ENCODE results near the gene WSB2. TPM values are rescaled to one million over a fixed set of nuclear protein-coding genes. Genes with fewer than 3 reads are reported as not detected.

Gene WSB2
- total RNA-seq, 1 donor: 119 TPM

DNA sequence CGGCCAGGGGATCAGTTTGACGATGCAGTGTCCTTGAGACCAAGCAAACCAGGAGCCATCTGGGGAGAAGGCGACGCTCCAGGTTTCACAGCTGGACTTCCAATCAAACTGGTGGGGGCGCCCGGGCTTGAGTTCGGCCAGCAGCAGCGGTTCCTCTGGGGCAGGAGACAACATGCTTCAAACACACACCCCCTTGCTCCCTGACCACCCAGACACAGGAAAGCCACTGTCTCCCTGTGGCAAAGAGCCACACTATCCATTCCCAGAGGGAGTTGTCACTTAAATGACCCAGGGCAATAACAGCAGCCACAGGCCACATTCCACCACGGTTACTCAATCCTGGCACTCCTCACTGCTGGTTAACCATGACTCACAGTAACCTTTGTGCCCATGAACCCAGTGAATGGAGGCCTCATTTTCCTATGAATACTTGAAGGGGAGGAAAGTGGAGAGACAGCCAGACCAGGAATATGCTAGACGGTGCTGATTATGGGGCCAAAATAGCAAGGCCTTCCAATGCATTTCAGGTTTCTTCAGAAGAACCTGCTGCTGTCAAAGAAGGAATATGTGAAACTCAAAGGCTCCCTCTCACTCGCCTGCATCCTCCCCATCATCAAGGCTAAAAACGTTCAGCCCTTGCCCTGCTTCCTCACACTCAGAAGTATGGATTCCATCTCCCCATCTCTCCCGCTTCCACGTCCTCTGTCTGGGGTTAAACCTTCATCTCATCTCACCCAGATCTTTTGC lies 8.5 kb downstream of the WSB2 start:
- Histone ChIP-seq H3K9me3 (ENCODE audit: low read depth, low read length) (no peaks in the 10 kb centered on the region), H3K27me3 (ENCODE audit: insufficient read depth, low read length) (no peaks in the 10 kb centered on the region), H3K4me1 (ENCODE audit: insufficient read depth, low read length) (peaks cover 37% of the 10 kb centered on the region), H3K36me3 (ENCODE audit: insufficient read depth, low read length) (peaks cover 45% of the 10 kb centered on the region), H2AFZ (ENCODE audit: low read length) (no peak overlapping the region), H3K79me2 (ENCODE audit: insufficient read depth, low read length) (peaks cover 78% of the 10 kb centered on the region), H3K4me2 (ENCODE audit: insufficient read depth, low read length) (peak overlapping the region; percentile 57), H3K27ac (ENCODE audit: low read depth, low read length) (peak overlapping the region; percentile 85), H3K4me3 (ENCODE audit: insufficient read depth, low read length) (no peak overlapping the region), H4K20me1 (ENCODE audit: insufficient read depth, low read length) (peaks cover 30% of the 10 kb centered on the region)
- TF ChIP-seq, protein P1, sequence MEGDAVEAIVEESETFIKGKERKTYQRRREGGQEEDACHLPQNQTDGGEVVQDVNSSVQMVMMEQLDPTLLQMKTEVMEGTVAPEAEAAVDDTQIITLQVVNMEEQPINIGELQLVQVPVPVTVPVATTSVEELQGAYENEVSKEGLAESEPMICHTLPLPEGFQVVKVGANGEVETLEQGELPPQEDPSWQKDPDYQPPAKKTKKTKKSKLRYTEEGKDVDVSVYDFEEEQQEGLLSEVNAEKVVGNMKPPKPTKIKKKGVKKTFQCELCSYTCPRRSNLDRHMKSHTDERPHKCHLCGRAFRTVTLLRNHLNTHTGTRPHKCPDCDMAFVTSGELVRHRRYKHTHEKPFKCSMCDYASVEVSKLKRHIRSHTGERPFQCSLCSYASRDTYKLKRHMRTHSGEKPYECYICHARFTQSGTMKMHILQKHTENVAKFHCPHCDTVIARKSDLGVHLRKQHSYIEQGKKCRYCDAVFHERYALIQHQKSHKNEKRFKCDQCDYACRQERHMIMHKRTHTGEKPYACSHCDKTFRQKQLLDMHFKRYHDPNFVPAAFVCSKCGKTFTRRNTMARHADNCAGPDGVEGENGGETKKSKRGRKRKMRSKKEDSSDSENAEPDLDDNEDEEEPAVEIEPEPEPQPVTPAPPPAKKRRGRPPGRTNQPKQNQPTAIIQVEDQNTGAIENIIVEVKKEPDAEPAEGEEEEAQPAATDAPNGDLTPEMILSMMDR (IDR thresholded peaks at IDR 0.05; ENCODE audit: extremely low read depth, low read depth, low read length): no peak
- DNase-seq (ENCODE audit: insufficient read length, low spot score, missing footprints): peak; percentile 93

DNA sequence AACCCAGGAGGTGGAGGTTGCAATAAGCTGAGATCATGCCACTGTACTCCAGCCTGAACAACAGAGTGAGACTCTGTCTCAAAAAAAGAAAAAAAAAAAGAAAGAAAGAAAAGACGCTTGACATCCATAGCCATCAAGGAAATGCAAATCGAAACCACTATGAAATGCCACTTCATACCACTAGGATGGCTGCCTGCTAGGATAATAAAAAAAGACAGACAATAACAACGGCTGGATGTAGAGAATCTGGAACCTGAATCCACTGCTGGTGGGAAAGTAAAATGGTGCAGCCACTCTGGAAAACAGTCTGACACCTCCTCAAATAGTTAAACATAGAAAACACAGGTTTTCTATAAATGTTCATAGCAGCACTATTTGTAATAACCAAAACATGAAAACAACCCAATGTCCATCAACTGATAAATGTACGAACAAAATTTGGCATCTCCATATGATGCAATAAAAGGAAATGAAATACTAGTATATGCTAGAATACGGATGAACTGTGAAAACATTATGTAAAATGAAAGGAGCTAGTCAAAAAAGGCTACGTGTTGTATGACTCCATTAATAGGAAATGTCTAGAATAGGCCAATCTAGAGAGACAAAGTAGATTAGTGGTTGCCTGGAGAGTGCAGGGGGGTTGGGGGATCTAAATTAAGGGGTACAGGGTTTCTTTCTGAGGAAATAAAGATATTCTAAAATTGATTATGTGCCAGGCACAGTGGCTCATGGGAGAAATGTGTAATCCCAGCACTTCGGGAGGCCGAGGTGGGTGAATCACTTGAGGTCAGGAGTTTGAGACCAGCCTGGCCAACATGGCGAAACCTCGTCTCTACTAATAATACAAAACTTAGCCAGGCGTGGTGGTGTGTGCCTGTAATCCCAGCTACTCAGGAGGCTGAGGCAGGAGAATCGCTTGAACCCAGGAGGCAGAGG lies 9.7 kb downstream of the WSB2 start:
- Histone ChIP-seq H4K20me1 (ENCODE audit: insufficient read depth, low read length) (peaks cover 30% of the 10 kb centered on the region), H3K36me3 (ENCODE audit: insufficient read depth, low read length) (peaks cover 45% of the 10 kb centered on the region), H3K27ac (ENCODE audit: low read depth, low read length) (peak overlapping the region; percentile 85), H3K4me3 (ENCODE audit: insufficient read depth, low read length) (no peak overlapping the region), H3K79me2 (ENCODE audit: insufficient read depth, low read length) (peaks cover 80% of the 10 kb centered on the region), H2AFZ (ENCODE audit: low read length) (no peak overlapping the region), H3K4me2 (ENCODE audit: insufficient read depth, low read length) (no peak overlapping the region), H3K9me3 (ENCODE audit: low read depth, low read length) (no peaks in the 10 kb centered on the region), H3K4me1 (ENCODE audit: insufficient read depth, low read length) (peaks cover 35% of the 10 kb centered on the region), H3K27me3 (ENCODE audit: insufficient read depth, low read length) (no peaks in the 10 kb centered on the region)
- TF ChIP-seq, protein P1 (IDR thresholded peaks at IDR 0.05; ENCODE audit: extremely low read depth, low read depth, low read length): peak; percentile 6
- no peak for DNase-seq (ENCODE audit: insufficient read length, low spot score, missing footprints)

DNA sequence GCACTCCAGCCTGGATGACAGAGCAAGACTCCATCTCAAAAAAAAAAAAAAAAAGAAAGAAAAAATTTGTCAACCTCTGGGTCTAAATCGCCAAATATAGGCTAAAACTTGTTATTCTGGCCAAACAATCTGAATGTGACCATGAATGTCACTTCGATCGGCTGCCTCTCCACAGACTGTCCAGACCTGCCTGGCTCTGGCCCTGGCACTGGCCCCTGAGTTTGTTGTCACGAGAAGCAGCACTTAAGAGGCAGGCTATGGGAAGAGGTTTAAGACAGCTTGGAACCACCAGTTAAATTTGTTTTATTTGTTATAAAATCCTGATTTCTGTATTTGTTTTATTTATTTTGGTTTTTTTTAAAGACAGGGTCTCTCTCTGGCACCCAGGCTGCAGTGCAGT lies 14.5 kb downstream of the WSB2 start:
- H4K20me1 ChIP-seq (ENCODE audit: insufficient read depth, low read length): peaks cover 45% of the 10 kb centered on the region
- H3K27me3 ChIP-seq (ENCODE audit: insufficient read depth, low read length): no peaks in the 10 kb centered on the region
- H3K4me1 ChIP-seq (ENCODE audit: insufficient read depth, low read length): peaks cover 2% of the 10 kb centered on the region
- H3K4me2 ChIP-seq (ENCODE audit: insufficient read depth, low read length): no peak overlapping the region
- H3K27ac ChIP-seq (ENCODE audit: low read depth, low read length): no peak overlapping the region
- peaks cover 90% of the 10 kb centered on the region for H3K79me2 ChIP-seq (ENCODE audit: insufficient read depth, low read length)
- H2AFZ ChIP-seq (ENCODE audit: low read length): no peak overlapping the region
- no peak overlapping the region for H3K4me3 ChIP-seq (ENCODE audit: insufficient read depth, low read length)
- no peaks in the 10 kb centered on the region for H3K9me3 ChIP-seq (ENCODE audit: low read depth, low read length)
- no peak for DNase-seq (ENCODE audit: insufficient read length, low spot score, missing footprints)
- TF ChIP-seq, protein P1 (IDR thresholded peaks at IDR 0.05; ENCODE audit: extremely low read depth, low read depth, low read length): no peak
- H3K36me3 ChIP-seq (ENCODE audit: insufficient read depth, low read length): peaks cover 66% of the 10 kb centered on the region

DNA sequence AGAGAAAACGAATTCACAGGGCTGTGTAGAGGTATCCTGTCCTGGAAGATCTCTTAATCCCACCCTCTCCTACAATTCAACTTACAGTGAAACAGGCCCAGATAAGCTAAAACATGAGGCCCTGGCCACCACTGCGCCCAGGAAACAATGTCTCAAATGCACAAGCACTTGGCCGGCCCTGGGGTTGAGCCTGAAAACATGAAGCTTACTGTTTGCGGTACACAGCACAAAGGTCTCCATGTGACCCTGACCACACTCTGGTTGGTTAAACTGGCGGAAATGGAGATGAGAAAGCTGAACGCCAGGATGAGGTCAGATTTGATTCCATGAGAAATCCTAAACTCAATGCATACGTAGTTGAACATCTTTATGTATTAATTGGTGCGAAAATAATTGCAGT lies 16.4 kb downstream of the WSB2 start:
- peaks cover 61% of the 10 kb centered on the region for H3K36me3 ChIP-seq (ENCODE audit: insufficient read depth, low read length)
- peaks cover 38% of the 10 kb centered on the region for H4K20me1 ChIP-seq (ENCODE audit: insufficient read depth, low read length)
- TF ChIP-seq, protein P1 (IDR thresholded peaks at IDR 0.05; ENCODE audit: extremely low read depth, low read depth, low read length): no peak
- no peaks in the 10 kb centered on the region for H3K4me1 ChIP-seq (ENCODE audit: insufficient read depth, low read length)
- no peak overlapping the region for H2AFZ ChIP-seq (ENCODE audit: low read length)
- H3K4me2 ChIP-seq (ENCODE audit: insufficient read depth, low read length): no peak overlapping the region
- H3K27ac ChIP-seq (ENCODE audit: low read depth, low read length): no peak overlapping the region
- peaks cover 88% of the 10 kb centered on the region for H3K79me2 ChIP-seq (ENCODE audit: insufficient read depth, low read length)
- H3K4me3 ChIP-seq (ENCODE audit: insufficient read depth, low read length): no peak overlapping the region
- no peak for DNase-seq (ENCODE audit: insufficient read length, low spot score, missing footprints)
- no peaks in the 10 kb centered on the region for H3K9me3 ChIP-seq (ENCODE audit: low read depth, low read length)
- no peaks in the 10 kb centered on the region for H3K27me3 ChIP-seq (ENCODE audit: insufficient read depth, low read length)
